ENCODE measurements around the gene FGD6.
"Not testable (repeated sequence)": the region's sequence is repeated elsewhere in the genome, so short reads cannot be mapped to it uniquely, and the experiment has no call there.

FGD6 gene

GRCh38 chr12:95238150-95238549, 20.9 kb upstream of the FGD6 start:
- no peak overlapping the region for H3K4me3 ChIP-seq (ENCODE audit: low read depth, low read length)
- TF ChIP-seq CTCF (IDR thresholded peaks at IDR 0.05; ENCODE audit: low read depth, low read length, missing control alignments), result no peak
- in situ Hi-C loops (cut with HindIII; ENCODE audit: low sequenced_read_pairs), result no loop called here
- DNase-seq (ENCODE audit: low read depth), result no peak

DNA sequence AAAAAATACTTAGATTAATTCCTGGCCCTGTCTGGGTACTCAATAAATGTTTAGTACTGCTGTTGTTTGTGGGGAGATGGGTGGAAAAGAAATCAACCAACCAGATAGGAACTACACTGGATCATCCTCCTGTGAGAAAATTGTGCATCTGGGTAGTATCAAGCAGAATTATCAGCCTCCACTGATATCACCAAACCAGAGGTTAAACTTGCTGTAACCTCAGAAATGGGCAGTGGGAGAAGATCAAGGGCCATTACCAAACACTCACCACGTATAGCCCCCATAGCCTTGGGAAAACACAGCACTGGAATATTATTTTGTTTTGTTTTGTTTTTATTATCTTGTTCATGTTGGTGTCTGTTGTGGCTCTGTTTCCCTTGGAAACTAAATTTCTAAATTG, 20.0 kb upstream of the FGD6 start:
- no peak overlapping the region for H3K4me3 ChIP-seq (ENCODE audit: low read depth, low read length)
- TF ChIP-seq CTCF (IDR thresholded peaks at IDR 0.05; ENCODE audit: low read depth, low read length, missing control alignments), result no peak
- no peak for DNase-seq (ENCODE audit: low read depth)
- in situ Hi-C loops (cut with HindIII; ENCODE audit: low sequenced_read_pairs), result no loop called here

DNA sequence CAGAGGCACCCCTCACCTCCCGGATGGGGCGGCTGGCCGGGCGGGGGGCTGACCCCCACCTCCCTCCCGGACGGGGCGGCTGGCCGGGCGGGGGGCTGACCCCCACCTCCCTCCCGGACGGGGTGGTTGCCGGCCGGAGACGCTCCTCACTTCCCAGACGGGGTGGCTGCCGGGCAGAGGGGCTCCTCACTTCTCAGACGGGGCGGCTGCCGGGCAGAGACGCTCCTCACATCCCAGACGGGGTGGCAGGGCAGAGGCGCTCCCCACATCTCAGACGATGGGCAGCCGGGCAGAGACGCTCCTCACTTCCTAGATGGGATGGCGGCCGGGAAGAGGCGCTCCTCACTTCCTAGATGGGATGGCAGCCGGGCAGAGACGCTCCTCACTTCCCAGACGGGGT, 18.4 kb upstream of the FGD6 start:
- H3K4me3 ChIP-seq (ENCODE audit: low read depth, low read length); DNase-seq (ENCODE audit: low read depth); in situ Hi-C loops (cut with HindIII; ENCODE audit: low sequenced_read_pairs): not testable (repeated sequence)

DNA sequence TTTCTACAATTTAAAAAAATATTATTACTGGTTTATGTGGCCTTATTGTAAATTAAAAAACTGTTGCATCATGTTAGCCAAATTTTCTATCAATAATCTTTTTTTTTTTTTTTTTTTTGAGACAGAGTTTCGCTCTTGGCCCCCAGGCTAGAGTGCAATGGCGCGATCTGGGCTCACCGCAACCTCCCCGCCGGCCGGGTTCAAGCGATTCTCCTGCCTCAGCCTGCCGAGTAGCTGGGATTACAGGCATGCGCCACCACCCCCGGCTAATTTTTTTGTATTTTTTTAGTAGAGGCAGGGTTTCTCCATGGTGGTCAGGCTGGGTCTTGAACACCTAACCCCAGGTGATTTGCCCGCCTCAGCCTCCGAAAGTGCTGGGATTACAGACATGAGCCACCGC, 16.9 kb upstream of the FGD6 start:
- in situ Hi-C loops (cut with HindIII; ENCODE audit: low sequenced_read_pairs); H3K4me3 ChIP-seq (ENCODE audit: low read depth, low read length); DNase-seq (ENCODE audit: low read depth): not testable (repeated sequence)

- in situ Hi-C loops (cut with HindIII; ENCODE audit: low sequenced_read_pairs), result no loop called here
Measured at GRCh38 chr12:95231190-95231589, 13.9 kb upstream of the FGD6 start.

GRCh38 chr12:95230313-95230712, 13.0 kb upstream of the FGD6 start:
- in situ Hi-C loops (cut with HindIII; ENCODE audit: low sequenced_read_pairs), result no loop called here
- no peak for DNase-seq (ENCODE audit: low read depth)
- no peak for TF ChIP-seq CTCF (IDR thresholded peaks at IDR 0.05; ENCODE audit: low read depth, low read length, missing control alignments)
- no peak overlapping the region for H3K4me3 ChIP-seq (ENCODE audit: low read depth, low read length)

More at GRCh38 chr12:95231190-95231589, 13.9 kb upstream of the FGD6 start:
- no peak for TF ChIP-seq CTCF (IDR thresholded peaks at IDR 0.05; ENCODE audit: low read depth, low read length, missing control alignments)
- DNase-seq (ENCODE audit: low read depth), result no peak
- H3K4me3 ChIP-seq (ENCODE audit: low read depth, low read length), result no peak overlapping the region

DNA sequence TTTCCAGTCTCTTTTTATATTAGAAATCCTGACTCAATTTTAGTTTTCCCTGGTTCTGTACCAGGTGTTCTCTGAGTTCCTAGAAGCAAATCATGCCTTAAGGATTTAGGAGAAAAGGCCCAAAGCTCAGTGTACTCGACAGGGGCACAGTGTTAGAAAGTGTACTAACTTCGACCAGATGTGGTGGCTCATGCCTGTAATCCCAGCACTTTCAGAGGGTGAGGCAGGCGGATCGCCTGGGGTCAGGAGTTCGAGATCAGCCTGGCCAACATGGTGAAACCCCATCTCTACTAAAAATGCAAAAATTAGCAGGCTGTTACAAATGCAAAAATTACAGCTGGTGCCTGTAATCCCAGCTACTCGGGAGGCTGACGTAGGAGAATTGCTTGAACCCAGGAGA, 12.4 kb upstream of the FGD6 start:
- H3K4me3 ChIP-seq (ENCODE audit: low read depth, low read length), result no peak overlapping the region
- DNase-seq (ENCODE audit: low read depth), result no peak
- no peak for TF ChIP-seq CTCF (IDR thresholded peaks at IDR 0.05; ENCODE audit: low read depth, low read length, missing control alignments)
- in situ Hi-C loops (cut with HindIII; ENCODE audit: low sequenced_read_pairs), result no loop called here

GRCh38 chr12:95228617-95229016, 11.3 kb upstream of the FGD6 start:
- no peak overlapping the region for H3K4me3 ChIP-seq (ENCODE audit: low read depth, low read length)
- no peak for TF ChIP-seq CTCF (IDR thresholded peaks at IDR 0.05; ENCODE audit: low read depth, low read length, missing control alignments)
- in situ Hi-C loops (cut with HindIII; ENCODE audit: low sequenced_read_pairs), result no loop called here
- no peak for DNase-seq (ENCODE audit: low read depth)
